HepG2 (cell line): ENCODE results near the gene EFNA2. TPM values are rescaled to one million over a fixed set of nuclear protein-coding genes. Genes with fewer than 3 reads are reported as not detected.

Experiments
- BRCA1 ChIP-seq: sonication (generic); formaldehyde crosslinking; IDR thresholded peaks from 2 replicates; pipeline ENCODE4 v1.4.0; 2020; ENCODE audit warnings: missing genetic modification reagents
- HNF4G ChIP-seq, 2 experiments: sonication (generic) in 1 of 2; formaldehyde crosslinking in 1 of 2; IDR thresholded peaks; 2 replicates each; pipeline versions ENCODE4 v1.4.0 to v1.6.1; 2011 to 2020; ENCODE audit warnings: borderline replicate concordance in 2 of 2, low read depth in 2 of 2, mild to moderate bottlenecking in 2 of 2, low read length in 1 of 2, missing genetic modification reagents in 1 of 2, moderate library complexity in 1 of 2
- HOXA3 ChIP-seq: sonication (generic); formaldehyde crosslinking; IDR thresholded peaks from 2 replicates; pipeline ENCODE4 v1.5.0; 2020; ENCODE audit warnings: missing genetic modification reagents
- IRX3 ChIP-seq: sonication (generic); formaldehyde crosslinking; IDR thresholded peaks from 2 replicates; pipeline ENCODE4 v1.8.1; 2023; ENCODE audit warnings: mild to moderate bottlenecking, low read depth, missing genetic modification reagents, borderline replicate concordance
- MATR3 ChIP-seq: sonication (generic); formaldehyde crosslinking; IDR thresholded peaks from 2 replicates; pipeline ENCODE4 v1.4.0; 2020; ENCODE audit warnings: missing genetic modification reagents
- TARDBP ChIP-seq: sonication (generic); formaldehyde crosslinking; IDR thresholded peaks from 2 replicates; pipeline ENCODE4 v1.8.0; 2022; ENCODE audit warnings: mild to moderate bottlenecking, missing genetic modification reagents
- TRIM24 ChIP-seq: sonication (generic); formaldehyde crosslinking; IDR thresholded peaks from 2 replicates; pipeline ENCODE4 v1.8.0; 2022; ENCODE audit warnings: mild to moderate bottlenecking, missing genetic modification reagents
- U2AF2 ChIP-seq: fragments of 200-400 bp; formaldehyde crosslinking; IDR thresholded peaks from 2 replicates; pipeline ENCODE4 v1.6.1; 2017; ENCODE audit warnings: low read depth, mild to moderate bottlenecking, low read length
- ZBTB7A ChIP-seq: sonication (generic); formaldehyde crosslinking; IDR thresholded peaks from 2 replicates; pipeline ENCODE4 v1.8.0; 2022; ENCODE audit warnings: mild to moderate bottlenecking, missing genetic modification reagents
- ZEB1 ChIP-seq: IDR thresholded peaks from 2 replicates; pipeline ENCODE4 v1.6.1; 2012; ENCODE audit warnings: mild to moderate bottlenecking, low read depth, inconsistent platforms; ENCODE audit not compliant: insufficient replicate concordance
- ZNF180 ChIP-seq: sonication (generic); formaldehyde crosslinking; IDR thresholded peaks from 2 replicates; pipeline ENCODE4 v1.4.0; 2020; ENCODE audit warnings: low read depth, missing genetic modification reagents, borderline replicate concordance
- ZNF354B ChIP-seq: sonication (generic); formaldehyde crosslinking; IDR thresholded peaks from 2 replicates; pipeline ENCODE4 v1.8.0; 2022; ENCODE audit warnings: mild to moderate bottlenecking, missing genetic modification reagents
- ZNF496 ChIP-seq: sonication (generic); formaldehyde crosslinking; IDR thresholded peaks from 2 replicates; pipeline ENCODE4 v1.8.1; 2023; ENCODE audit warnings: mild to moderate bottlenecking, moderate library complexity, missing genetic modification reagents; ENCODE audit not compliant: insufficient replicate concordance
- ZNF660 ChIP-seq: sonication (generic); formaldehyde crosslinking; IDR thresholded peaks from 2 replicates; pipeline ENCODE4 v1.5.1; 2020; ENCODE audit warnings: mild to moderate bottlenecking, low read depth, missing genetic modification reagents, borderline replicate concordance
- ZNF703 ChIP-seq: sonication (generic); formaldehyde crosslinking; IDR thresholded peaks from 2 replicates; pipeline ENCODE4 v1.5.1; 2020; ENCODE audit warnings: missing genetic modification reagents, mild to moderate bottlenecking, moderate library complexity, borderline replicate concordance
- polyA plus RNA-seq, 8 experiments: library from polyadenylated mRNA; depleted of rRNA in 3 of 8; stranded (reverse) in 7 of 8; unstranded in 1 of 8; fragments of >200 nt; fragmentation: Illumina TruSeq in 4 of 8; extraction: Trizol in 4 of 8; gene quantifications; 2 replicates each; pipeline versions ENCODE4 v1.2.1 to v1.2.3, GENCODE V29; 2011 to 2016; ENCODE audit warnings: low read depth in 4 of 8, missing spikeins in 1 of 8, mixed read lengths in 1 of 8; ENCODE audit not compliant: insufficient read depth in 1 of 8
- total RNA-seq, 5 experiments: library from RNA; depleted of rRNA; stranded (reverse); fragments of >200 nt; fragmentation: Illumina TruSeq; extraction: Trizol; gene quantifications; 2 replicates each; pipeline ENCODE4 v1.2.3, GENCODE V29; 2016; ENCODE audit warnings: low read depth in 1 of 5
- TF ChIP-seq, protein P1 (sequence below): IDR thresholded peaks from 2 replicates; pipeline ENCODE4 v1.6.1; 2016; ENCODE audit warnings: missing genetic modification reagents, missing compliant biosample characterization
- TF ChIP-seq, protein P2 (sequence below): sonication (generic); formaldehyde crosslinking; IDR thresholded peaks from 2 replicates; pipeline ENCODE4 v1.5.0; 2020; ENCODE audit warnings: mild to moderate bottlenecking, low read depth, missing genetic modification reagents, borderline replicate concordance
- TF ChIP-seq, protein P3 (sequence below): IDR thresholded peaks from 2 replicates; pipeline ENCODE4 v1.6.1; 2018; ENCODE audit warnings: missing genetic modification reagents
- TF ChIP-seq, protein P4 (sequence below): sonication (generic); formaldehyde crosslinking; IDR thresholded peaks from 2 replicates; pipeline ENCODE4 v1.5.0; 2020; ENCODE audit warnings: mild to moderate bottlenecking, missing genetic modification reagents, borderline replicate concordance

The EFNA2 gene
- total and polyA plus RNA-seq, 2 of the 13 experiments (the other 11 are each of a cell fraction or from before 2014, with no cell fraction given): 6.0 to 9.9 TPM

DNA sequence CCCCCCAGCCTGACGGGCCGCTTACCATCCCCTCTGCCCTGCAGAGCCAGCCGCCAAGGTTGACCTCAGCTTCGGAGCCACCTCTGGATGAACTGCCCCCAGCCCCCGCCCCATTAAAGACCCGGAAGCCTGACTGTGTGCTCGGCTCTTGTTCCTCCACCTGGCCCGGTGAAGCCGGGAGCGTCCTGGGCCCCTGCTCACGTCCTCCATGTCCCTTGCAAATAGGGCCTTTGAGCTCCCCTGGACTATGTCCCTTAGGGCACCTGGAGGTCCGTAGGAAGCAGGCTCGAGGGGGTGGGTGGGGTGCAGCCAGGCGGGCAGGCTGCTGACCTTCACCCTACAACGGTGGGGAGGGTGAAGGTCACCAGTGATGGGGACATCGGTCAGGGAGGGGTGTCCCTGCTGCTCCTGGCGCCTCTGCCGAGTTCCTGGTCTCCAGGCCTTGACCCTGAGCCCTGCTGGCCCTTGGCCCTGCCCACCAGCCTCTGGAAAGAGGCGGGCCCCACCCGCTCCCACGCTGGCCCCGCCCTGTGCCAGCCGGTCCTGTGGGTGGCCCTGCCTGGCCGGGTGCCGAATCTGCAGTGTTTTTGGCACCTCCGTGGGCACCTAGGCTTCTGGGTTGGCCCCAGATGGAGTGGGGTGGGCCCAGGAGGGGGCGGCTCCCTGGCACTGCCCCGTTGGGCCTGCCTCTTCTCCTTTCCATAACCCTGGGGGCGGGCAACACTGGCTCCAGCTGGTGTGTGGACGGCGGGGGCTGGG lies 40.8 kb upstream of the EFNA2 start (continued):
- no peak for TF ChIP-seq ZNF354B (CRISPR knock-in tag)
- TF ChIP-seq TRIM24 (CRISPR knock-in tag): peak; percentile 75; the same call in 1 of the 2 replicates
- no peak for TF ChIP-seq ZNF660 (CRISPR knock-in tag)
- TF ChIP-seq, protein P1, sequence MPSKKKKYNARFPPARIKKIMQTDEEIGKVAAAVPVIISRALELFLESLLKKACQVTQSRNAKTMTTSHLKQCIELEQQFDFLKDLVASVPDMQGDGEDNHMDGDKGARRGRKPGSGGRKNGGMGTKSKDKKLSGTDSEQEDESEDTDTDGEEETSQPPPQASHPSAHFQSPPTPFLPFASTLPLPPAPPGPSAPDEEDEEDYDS (CRISPR knock-in tag): peak; percentile 73; the same call in 1 of the 2 replicates
- no peak for TF ChIP-seq ZNF703 (CRISPR knock-in tag)
- no peak for TF ChIP-seq MATR3 (CRISPR knock-in tag)
- TF ChIP-seq, protein P2, sequence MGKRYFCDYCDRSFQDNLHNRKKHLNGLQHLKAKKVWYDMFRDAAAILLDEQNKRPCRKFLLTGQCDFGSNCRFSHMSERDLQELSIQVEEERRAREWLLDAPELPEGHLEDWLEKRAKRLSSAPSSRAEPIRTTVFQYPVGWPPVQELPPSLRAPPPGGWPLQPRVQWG (CRISPR knock-in tag): no peak
- no peak for TF ChIP-seq IRX3 (CRISPR knock-in tag)
- peak; percentile 87 for TF ChIP-seq TARDBP (CRISPR knock-in tag)
- peak; percentile 87 for TF ChIP-seq HOXA3
- no peak for TF ChIP-seq ZNF180
- TF ChIP-seq, protein P3, sequence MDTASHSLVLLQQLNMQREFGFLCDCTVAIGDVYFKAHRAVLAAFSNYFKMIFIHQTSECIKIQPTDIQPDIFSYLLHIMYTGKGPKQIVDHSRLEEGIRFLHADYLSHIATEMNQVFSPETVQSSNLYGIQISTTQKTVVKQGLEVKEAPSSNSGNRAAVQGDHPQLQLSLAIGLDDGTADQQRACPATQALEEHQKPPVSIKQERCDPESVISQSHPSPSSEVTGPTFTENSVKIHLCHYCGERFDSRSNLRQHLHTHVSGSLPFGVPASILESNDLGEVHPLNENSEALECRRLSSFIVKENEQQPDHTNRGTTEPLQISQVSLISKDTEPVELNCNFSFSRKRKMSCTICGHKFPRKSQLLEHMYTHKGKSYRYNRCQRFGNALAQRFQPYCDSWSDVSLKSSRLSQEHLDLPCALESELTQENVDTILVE: peak; percentile 83
- no peak for TF ChIP-seq BRCA1 (CRISPR knock-in tag)
- TF ChIP-seq ZNF496: no peak
- peak; percentile 83; the same call in 1 of the 2 replicates for TF ChIP-seq ZBTB7A (CRISPR knock-in tag)
- TF ChIP-seq U2AF2: no peak
- TF ChIP-seq, protein P4, sequence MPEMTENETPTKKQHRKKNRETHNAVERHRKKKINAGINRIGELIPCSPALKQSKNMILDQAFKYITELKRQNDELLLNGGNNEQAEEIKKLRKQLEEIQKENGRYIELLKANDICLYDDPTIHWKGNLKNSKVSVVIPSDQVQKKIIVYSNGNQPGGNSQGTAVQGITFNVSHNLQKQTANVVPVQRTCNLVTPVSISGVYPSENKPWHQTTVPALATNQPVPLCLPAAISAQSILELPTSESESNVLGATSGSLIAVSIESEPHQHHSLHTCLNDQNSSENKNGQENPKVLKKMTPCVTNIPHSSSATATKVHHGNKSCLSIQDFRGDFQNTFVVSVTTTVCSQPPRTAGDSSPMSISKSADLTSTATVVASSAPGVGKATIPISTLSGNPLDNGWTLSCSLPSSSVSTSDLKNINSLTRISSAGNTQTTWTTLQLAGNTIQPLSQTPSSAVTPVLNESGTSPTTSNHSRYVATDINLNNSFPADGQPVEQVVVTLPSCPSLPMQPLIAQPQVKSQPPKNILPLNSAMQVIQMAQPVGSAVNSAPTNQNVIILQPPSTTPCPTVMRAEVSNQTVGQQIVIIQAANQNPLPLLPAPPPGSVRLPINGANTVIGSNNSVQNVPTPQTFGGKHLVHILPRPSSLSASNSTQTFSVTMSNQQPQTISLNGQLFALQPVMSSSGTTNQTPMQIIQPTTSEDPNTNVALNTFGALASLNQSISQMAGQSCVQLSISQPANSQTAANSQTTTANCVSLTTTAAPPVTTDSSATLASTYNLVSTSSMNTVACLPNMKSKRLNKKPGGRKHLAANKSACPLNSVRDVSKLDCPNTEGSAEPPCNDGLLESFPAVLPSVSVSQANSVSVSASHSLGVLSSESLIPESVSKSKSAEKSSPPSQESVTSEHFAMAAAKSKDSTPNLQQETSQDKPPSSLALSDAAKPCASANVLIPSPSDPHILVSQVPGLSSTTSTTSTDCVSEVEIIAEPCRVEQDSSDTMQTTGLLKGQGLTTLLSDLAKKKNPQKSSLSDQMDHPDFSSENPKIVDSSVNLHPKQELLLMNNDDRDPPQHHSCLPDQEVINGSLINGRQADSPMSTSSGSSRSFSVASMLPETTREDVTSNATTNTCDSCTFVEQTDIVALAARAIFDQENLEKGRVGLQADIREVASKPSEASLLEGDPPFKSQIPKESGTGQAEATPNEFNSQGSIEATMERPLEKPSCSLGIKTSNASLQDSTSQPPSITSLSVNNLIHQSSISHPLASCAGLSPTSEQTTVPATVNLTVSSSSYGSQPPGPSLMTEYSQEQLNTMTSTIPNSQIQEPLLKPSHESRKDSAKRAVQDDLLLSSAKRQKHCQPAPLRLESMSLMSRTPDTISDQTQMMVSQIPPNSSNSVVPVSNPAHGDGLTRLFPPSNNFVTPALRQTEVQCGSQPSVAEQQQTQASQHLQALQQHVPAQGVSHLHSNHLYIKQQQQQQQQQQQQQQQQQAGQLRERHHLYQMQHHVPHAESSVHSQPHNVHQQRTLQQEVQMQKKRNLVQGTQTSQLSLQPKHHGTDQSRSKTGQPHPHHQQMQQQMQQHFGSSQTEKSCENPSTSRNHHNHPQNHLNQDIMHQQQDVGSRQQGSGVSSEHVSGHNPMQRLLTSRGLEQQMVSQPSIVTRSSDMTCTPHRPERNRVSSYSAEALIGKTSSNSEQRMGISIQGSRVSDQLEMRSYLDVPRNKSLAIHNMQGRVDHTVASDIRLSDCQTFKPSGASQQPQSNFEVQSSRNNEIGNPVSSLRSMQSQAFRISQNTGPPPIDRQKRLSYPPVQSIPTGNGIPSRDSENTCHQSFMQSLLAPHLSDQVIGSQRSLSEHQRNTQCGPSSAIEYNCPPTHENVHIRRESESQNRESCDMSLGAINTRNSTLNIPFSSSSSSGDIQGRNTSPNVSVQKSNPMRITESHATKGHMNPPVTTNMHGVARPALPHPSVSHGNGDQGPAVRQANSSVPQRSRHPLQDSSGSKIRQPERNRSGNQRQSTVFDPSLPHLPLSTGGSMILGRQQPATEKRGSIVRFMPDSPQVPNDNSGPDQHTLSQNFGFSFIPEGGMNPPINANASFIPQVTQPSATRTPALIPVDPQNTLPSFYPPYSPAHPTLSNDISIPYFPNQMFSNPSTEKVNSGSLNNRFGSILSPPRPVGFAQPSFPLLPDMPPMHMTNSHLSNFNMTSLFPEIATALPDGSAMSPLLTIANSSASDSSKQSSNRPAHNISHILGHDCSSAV (CRISPR knock-in tag): no peak
- TF ChIP-seq HNF4G (IDR thresholded peaks at IDR 0.05; ENCODE audit: borderline replicate concordance, low read depth, low read length): peak; percentile 97
- TF ChIP-seq HNF4G (CRISPR knock-in tag; IDR thresholded peaks at IDR 0.05; ENCODE audit: borderline replicate concordance, low read depth): peak; percentile 99
- TF ChIP-seq ZEB1: no peak
